CD4-positive, alpha-beta T cell treated with Interleukin-1 beta for 1 hour (primary cell): Measurements from ENCODE around the gene MSL1.

ENCODE experiments used
- DNase-seq, 2 donors: peaks; one replicate each; pipeline ENCODE4 v3.0.0-alpha.2; 2020 to 2022

Gene MSL1

DNA sequence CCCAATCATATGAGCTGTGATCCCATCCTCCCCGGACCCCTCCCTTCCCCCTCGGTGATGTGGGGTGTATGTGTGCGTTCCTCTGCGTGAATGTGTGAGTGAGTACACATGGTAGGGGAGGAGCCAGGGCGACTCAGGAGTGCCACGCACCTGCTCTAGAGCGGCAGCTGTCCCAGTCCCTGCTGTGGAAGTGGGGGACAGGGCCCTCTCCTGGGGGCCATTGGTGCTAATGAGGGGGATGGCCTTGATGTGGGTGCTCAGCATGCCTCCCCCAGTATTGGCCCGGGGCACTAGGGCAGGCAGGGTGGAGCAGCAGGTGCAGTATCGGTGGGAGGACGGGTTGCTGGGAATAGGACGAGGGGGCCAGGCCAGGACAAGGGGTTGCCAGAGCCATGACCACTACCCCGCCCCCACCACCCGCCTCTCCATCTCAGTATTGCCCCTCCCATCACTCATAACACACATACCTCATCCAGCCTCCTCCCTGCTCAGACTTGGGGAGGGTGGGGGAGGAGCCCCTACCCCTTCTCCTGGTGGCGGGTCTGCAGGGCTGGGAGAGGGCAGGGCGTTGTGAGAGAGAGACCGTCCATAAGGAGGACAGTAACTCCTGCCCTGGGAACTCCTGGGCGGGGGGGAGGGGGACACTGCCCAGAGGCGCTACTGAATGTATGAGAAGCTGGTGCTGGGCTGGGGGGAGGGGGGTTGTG lies 29.9 kb upstream of the MSL1 start:
- DNase-seq = no peak

DNA sequence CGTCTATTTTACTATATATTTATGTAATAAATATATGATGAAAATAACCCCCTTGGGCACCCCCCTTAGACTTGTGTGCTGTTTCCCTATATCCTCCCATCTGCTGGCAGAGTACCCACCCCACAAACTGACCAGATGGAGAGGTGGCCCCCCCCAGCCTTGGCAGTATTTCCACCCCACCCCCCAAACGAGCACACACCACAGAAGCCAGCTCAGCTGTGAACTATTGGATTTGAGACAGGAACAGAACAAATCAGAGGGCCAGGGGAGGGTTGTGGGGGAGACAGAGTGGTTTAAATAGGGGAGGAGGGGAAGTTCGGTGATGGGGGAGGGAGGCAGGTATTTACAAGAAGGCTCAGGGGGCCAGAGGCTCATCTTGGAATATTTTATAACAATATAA lies 29.2 kb upstream of the MSL1 start:
- DNase-seq = no peak

- no peak for DNase-seq
These were observed 28.7 kb upstream of the MSL1 start for GRCh38 chr17:40093005-40093579.

DNA sequence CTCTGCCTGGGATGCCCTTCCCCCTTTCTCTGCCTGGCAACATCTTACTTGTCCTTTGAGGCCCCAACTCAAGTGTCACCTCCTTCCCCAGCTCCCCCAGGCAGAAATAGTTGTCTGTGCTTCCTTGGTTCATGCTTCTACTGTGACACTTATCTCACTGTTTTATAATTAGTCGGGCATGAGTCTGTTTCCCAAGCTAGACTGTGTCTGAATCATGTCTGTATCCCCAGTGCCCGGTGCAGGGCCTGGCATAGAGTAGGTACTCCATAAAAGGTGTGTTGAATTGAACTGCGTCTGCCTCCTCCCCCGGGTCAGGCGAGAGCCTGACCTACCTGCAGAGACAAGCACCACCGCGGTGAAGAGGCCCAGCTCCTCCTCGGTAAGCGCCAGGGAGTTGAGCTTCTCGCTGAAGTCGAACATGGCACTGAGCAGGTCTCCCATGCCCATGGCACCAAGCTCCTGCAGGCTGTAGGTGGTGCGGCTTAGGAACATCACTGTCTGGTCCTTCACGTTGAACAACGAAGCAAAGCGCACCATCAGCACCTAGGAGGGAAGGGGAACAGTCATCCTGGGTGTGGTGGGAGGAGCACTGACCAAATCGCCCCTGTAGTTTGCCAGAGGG lies 28.1 kb upstream of the MSL1 start:
- DNase-seq = no peak

GRCh38 chr17:40094874-40095273 lies 26.9 kb upstream of the MSL1 start:
- DNase-seq = no peak

- DNase-seq = peak in 1 of 2 donors; percentile 14
These were observed 26.3 kb upstream of the MSL1 start for GRCh38 chr17:40095351-40095943.

GRCh38 chr17:40095944-40096791 lies 25.6 kb upstream of the MSL1 start:
- DNase-seq = peak; percentile 95 to 96

- no peak for DNase-seq
These were observed 24.7 kb upstream of the MSL1 start for GRCh38 chr17:40097087-40097486.

GRCh38 chr17:40097931-40098845 lies 23.6 kb upstream of the MSL1 start:
- peak in 1 of 2 donors; percentile 58 for DNase-seq

DNA sequence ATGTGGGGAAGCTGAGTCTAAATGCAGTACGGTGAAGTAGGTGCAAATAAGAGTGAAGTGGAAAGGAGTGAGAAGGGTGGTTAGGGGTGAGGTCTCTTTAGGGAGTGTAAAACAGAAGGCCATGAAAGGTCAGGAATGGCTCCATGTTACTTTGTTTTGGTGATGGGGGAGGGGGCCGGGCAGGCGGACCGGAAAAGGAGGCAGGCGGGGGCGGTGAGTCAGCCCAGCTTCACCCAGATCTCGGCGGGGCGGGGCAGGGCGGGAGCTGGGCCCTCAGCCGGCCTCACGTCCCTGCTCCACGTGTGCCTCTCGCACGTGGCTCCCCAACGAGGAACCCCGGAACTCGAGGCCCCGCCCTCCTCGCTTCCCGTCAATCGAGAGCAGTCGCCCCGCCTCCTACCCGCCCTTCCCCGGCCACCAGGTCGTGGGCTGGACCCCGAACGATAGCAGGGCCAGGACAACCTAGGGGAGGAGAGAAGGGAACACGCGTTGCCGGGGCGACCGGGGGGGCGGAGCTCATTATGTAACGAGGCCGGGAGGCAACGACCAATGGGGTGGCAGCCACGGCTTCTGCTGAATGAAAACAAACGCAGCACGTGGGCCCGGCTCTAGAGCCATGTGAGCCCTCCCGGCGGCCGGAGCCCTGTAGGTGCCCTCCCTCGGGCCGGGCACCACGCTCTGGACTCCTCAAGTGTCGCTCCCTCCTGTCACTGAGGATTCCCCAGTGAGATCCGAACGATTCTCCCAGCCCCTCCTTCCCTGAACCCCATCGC lies 22.7 kb upstream of the MSL1 start:
- DNase-seq = peak; percentile 99 to 100

- DNase-seq = peak in 1 of 2 donors; percentile 57
These were observed 22.0 kb upstream of the MSL1 start for GRCh38 chr17:40099619-40100418.

DNA sequence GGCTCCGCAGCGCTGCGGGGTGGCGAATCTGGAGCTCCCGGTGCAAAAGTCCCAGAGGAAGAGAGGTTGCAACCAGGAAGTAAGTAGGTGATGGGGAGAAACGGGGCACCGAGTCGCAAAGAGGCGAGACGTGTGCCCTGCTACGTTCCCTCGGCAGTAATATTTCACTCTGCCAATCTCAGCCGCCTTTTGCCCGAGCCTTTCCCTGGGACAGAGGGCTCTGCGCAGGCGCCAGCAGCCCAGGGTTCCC lies 21.4 kb upstream of the MSL1 start, which contains the start of gene NR1D1:
NR1D1 (minus strand) TSS at position 171 of the 250 bp plus-strand sequence. CDS start 495 bp downstream, outside the sequence.
- DNase-seq = no peak

DNA sequence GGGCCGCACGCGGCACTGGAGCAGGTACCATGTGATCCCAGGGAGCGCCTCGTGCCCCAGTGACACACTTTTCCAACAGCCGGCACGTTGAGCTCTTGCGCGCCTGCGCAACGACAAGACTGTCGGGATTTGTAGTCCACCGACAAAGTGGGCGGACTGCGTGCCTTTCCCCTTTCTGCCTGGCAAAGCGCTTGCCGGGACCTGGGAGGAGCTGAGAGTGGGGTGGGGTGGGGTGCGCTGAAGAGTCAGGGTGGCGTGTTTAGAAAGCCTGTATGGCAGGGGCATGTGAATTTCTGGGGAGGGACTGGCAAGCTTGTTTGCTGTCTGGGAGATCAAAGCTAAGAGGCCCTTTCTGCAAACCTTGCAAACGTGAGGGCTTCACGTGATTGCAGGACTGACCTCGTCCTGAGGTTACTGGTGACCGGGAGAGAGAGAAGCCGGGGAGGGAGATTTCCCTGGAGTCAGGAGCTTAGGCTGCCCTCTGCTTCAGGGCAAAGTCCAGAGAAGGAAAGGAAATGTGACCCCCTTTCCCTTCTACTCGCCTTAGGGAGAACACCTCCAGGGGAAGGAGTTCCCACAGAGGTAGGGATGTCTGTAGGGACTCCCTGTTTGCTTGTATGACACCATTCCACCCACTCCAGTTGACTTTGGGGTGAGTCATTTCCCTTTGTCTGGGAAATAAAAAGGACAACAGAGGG lies 21.0 kb upstream of the MSL1 start:
- DNase-seq = peak; percentile 93 to 94

DNA sequence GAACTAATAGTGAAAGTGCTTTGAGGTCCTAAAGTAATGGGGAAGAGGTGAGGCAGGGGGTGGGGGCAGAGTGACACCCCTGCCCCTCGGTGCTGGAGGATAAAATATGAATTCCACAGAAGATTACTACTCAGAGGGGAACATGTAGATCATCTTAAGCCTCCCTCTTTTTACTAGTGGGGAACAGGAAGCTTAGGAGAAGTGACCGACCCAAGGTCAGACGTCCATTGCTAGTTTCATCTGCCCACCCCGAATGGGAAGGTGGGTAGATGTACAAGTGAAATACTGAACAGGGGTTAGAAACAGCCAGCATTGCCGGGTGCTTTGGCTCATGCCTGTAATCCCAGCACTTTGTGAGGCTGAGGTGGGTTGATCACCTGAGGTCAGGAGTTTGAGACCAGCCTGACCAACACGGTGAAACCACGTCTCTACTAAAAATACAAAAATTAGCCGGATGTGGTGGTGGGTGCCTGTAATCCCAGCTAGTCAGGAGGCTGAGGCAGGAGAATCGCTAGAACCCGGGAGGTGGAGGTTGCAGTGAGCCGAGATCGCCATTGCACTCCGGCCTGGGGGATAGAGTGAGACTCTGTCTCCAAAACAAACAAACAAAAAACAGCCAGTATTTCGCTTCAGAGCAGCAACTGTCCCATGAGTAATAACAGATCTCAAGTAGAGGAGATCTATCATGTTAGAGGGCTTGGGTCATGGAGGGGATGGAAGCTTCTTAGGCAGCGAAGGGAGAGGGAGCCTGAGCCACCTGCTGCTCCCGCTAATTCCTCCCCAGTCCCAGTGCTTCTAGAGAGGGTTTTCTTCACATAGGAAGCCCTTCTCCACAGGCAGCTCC lies 20.2 kb upstream of the MSL1 start:
- no peak for DNase-seq

GRCh38 chr17:40103071-40103661 lies 18.6 kb upstream of the MSL1 start:
- DNase-seq = no peak

- no peak for DNase-seq
These were observed 18.1 kb upstream of the MSL1 start for GRCh38 chr17:40103688-40104087.

DNA sequence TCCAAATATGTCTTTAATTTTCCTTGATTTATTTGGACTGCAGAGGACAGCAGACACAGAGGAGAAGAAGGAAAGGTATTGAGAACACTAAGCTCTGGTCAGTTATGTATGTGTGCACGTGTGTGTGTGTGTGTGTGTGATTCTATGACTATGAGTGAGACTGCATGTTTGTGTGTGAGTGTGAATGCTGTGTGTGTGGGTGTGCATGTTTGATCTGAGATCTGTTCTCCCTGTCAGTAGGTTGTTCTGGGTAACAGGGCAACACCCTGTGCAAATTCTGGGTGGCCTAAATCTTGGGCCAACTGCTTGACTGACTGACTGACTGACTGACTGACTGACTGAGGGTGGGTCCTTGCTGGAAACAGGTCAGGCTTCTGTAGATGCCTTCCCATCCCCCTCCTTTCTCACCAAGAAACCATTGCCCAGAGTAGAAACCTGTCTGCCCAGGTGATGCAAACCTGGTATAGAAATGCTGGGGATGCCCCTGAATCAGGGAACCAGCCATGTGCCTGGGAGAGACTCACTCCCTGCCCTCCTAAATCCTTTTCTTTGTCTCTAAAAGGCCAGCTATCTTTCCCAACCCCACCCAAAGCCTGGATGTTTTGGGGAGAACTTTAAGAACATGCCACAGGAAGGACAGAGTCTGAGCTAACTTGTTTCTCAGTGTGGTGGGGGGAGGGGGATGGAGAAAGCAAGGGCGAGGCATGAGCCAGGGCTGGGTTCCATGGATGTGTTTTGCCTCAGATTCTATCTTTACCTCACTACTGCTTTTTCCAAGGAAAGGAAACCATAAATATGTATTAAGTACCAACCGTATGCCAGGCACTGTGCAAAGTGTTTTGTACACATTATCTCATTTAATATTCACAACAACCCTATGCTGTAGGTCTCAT lies 16.9 kb upstream of the MSL1 start:
- no peak for DNase-seq
